ENCODE data around the gene L1TD1. TPM values are rescaled to one million over a fixed set of nuclear protein-coding genes. Genes with fewer than 3 reads are reported as not detected.
A peak's percentile ranks its signal among the peaks of the same experiment; 100 is the strongest.

L1TD1 gene
- total and polyA plus RNA-seq, 12 donors = 0.16 to 1.1 (median 0.46) TPM

DNA sequence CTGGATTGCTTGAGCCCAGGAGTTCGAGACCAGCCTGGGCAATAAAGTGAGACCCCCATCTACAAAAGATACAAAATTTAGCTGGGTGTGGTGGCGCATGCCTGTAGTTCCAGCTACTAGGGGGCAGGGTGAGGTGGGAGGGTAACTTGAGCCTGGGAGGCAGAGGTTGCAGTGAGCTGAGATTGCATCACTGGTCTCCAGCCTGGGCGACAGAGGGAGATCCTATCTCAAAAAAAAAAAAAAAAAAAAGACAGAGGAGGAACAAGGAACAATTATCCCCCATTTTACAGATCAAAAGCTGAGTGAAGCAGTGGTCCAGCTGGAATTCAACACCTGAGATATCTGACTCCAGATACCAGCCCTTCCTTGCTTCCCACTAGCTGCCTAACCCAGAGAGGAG, 34.8 kb downstream of the L1TD1 start:
- Histone ChIP-seq H3K27me3 (no peaks in the 10 kb centered on the region), H3K4me3 (no peak overlapping the region), H3K36me3 (replicated peaks in 1 of 2) (no peaks in the 10 kb centered on the region), H3K27ac (no peak overlapping the region), H3K4me1 (replicated peaks in 1 of 2) (no peaks in the 10 kb centered on the region), H3K9me3 (replicated peaks in 1 of 3) (no peaks in the 10 kb centered on the region)
- no peak for TF ChIP-seq POLR2A (IDR thresholded peaks at IDR 0.05)
- TF ChIP-seq, protein P1, sequence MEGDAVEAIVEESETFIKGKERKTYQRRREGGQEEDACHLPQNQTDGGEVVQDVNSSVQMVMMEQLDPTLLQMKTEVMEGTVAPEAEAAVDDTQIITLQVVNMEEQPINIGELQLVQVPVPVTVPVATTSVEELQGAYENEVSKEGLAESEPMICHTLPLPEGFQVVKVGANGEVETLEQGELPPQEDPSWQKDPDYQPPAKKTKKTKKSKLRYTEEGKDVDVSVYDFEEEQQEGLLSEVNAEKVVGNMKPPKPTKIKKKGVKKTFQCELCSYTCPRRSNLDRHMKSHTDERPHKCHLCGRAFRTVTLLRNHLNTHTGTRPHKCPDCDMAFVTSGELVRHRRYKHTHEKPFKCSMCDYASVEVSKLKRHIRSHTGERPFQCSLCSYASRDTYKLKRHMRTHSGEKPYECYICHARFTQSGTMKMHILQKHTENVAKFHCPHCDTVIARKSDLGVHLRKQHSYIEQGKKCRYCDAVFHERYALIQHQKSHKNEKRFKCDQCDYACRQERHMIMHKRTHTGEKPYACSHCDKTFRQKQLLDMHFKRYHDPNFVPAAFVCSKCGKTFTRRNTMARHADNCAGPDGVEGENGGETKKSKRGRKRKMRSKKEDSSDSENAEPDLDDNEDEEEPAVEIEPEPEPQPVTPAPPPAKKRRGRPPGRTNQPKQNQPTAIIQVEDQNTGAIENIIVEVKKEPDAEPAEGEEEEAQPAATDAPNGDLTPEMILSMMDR (IDR thresholded peaks at IDR 0.05) = no peak
- intact Hi-C loops (cut with DNase I) = no loop called here
- DNase-seq = no peak
- WGBS, 4 donors = 65 to 79% (median 72%) methylated on average over 3 of the region's 3 CpGs

DNA sequence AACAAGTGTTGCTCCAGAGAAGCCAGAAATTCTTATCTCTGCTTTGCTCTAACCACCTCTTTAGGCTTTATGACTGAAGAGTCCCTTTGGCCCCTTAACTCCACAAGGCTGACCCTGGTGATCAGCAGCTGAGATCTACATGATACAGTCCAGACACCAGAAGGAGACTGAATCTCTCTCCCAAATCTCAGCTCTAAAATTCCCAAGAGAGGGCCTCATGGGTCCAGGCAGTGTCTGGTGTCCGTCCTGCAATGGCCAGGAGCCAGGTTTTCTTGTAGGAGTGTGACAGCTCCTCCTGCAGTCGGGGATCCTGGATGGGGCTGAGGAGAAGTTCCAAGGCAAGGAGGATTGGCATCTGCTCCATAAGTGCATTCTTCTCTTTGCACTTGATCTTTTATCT, 35.3 kb downstream of the L1TD1 start:
- intact Hi-C loops (cut with DNase I) = no loop called here
- TF ChIP-seq, protein P1 (IDR thresholded peaks at IDR 0.05) = no peak
- no peak for TF ChIP-seq POLR2A (IDR thresholded peaks at IDR 0.05)
- H3K9me3 ChIP-seq (replicated peaks in 1 of 3) = no peaks in the 10 kb centered on the region
- H3K4me3 ChIP-seq = no peak overlapping the region
- H3K27ac ChIP-seq = no peak overlapping the region
- no peaks in the 10 kb centered on the region for H3K27me3 ChIP-seq
- no peaks in the 10 kb centered on the region for H3K4me1 ChIP-seq (replicated peaks in 1 of 2)
- no peaks in the 10 kb centered on the region for H3K36me3 ChIP-seq (replicated peaks in 1 of 2)
- DNase-seq = peak in 1 of 7 donors; percentile 8
- 30 to 54% (median 47%) methylated on average over 2 of the region's 2 CpGs for WGBS, 4 donors

DNA sequence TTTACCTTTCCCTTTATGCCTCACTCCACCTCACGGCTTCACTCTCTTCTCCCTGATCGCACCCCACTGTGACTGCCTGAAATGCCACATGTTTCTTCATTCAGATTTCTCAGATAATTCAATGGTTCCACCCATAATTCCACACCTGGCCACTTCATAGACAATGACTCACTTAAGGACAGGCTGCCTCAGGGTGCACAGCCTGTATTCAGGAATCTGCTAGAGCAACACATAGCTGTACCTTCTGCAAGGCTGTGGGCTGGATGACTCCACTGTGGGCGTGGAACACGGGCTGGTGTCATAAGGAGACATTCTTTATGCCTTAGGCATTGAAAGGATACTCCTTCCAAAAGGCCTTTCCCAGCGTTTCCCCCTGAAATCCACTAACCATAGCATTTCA, 36.1 kb downstream of the L1TD1 start:
- TF ChIP-seq POLR2A (IDR thresholded peaks at IDR 0.05) = no peak
- TF ChIP-seq, protein P1 (IDR thresholded peaks at IDR 0.05) = no peak
- Histone ChIP-seq H3K36me3 (replicated peaks in 1 of 2) (no peaks in the 10 kb centered on the region), H3K27me3 (no peaks in the 10 kb centered on the region), H3K9me3 (replicated peaks in 1 of 3) (no peaks in the 10 kb centered on the region), H3K4me3 (no peak overlapping the region), H3K27ac (no peak overlapping the region), H3K4me1 (replicated peaks in 1 of 2) (no peaks in the 10 kb centered on the region)
- WGBS, 4 donors = 80 to 98% (median 87%) methylated on average over 5 of the region's 5 CpGs
- intact Hi-C loops (cut with DNase I) = no loop called here
- no peak for DNase-seq

DNA sequence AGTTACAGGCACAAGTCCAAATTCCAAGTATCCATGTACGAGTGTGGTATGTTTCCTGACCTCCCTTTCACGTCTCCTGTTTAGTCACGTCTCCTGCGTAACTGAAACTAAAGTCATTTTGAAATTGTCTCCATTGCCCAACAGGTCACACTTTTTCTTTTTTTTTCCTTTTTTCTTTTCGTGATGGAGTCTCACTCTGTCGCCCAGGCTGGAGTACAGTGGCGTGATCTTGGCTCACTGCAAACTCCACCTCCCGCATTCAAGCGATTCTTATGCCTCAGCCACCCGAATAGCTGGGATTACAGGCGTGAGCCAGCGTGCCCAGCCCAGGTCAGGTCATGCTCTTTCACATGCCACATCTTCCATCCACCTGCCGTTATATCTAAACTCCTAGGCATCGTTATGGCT, 38.2 kb downstream of the L1TD1 start:
- Histone ChIP-seq H3K4me3 (no peak overlapping the region), H3K9me3 (replicated peaks in 1 of 3) (no peaks in the 10 kb centered on the region), H3K27me3 (no peaks in the 10 kb centered on the region), H3K4me1 (replicated peaks in 1 of 2) (no peaks in the 10 kb centered on the region), H3K36me3 (replicated peaks in 1 of 2) (no peaks in the 10 kb centered on the region), H3K27ac (no peak overlapping the region)
- DNase-seq = no peak
- TF ChIP-seq, protein P1 (IDR thresholded peaks at IDR 0.05) = no peak
- no peak for TF ChIP-seq POLR2A (IDR thresholded peaks at IDR 0.05)
- intact Hi-C loops (cut with DNase I) = no loop called here
- 74 to 85% (median 81%) methylated on average over 14 of the region's 14 CpGs for WGBS, 4 donors

All from adrenal gland (tissue), 12 donors.